Left lung (tissue), 10 donors: ENCODE results near the gene OSBPL5. TPM values are rescaled to one million over a fixed set of nuclear protein-coding genes. Genes with fewer than 3 reads are reported as not detected.
"Not testable (repeated sequence)": the region's sequence is repeated elsewhere in the genome, so short reads cannot be mapped to it uniquely, and the experiment has no call there.

Source experiments
- ATAC-seq: fragments of 200-7000 bp; cut with Tn5 transposase; one replicate; pipeline ENCODE4 v1.9.1; 2020; ENCODE audit warnings: moderate library complexity
- DNase-seq, 4 donors: peaks; one replicate each; pipeline ENCODE4 v3.0.0-alpha.2; 2013 to 2020
- H3K27ac ChIP-seq, 2 donors: fragments of 200-600 bp; sonication (generic) in 1 of 2; one replicate each; pipeline versions ENCODE4 v1.5.0 to v1.8.0; 2020 to 2021
- H3K27me3 ChIP-seq, 2 donors: fragments of 200-600 bp; sonication (generic) in 1 of 2; one replicate each; pipeline versions ENCODE4 v1.5.0 to v1.8.0; 2020 to 2021
- H3K36me3 ChIP-seq, 2 donors: fragments of 200-600 bp; sonication (generic) in 1 of 2; one replicate each; pipeline versions ENCODE4 v1.5.0 to v1.8.0; 2020 to 2021
- H3K4me1 ChIP-seq, 2 donors: fragments of 200-600 bp; one replicate each; pipeline ENCODE4 v1.8.0; 2021
- H3K4me3 ChIP-seq, 2 donors: fragments of 200-600 bp; sonication (generic) in 1 of 2; one replicate each; pipeline versions ENCODE4 v1.5.0 to v1.8.0; 2020 to 2021; ENCODE audit warnings: mild to moderate bottlenecking in 1 of 2
- H3K9me3 ChIP-seq, 2 donors: fragments of 200-600 bp; sonication (generic) in 1 of 2; one replicate each; pipeline versions ENCODE4 v1.5.0 to v1.8.0; 2020 to 2021
- intact Hi-C, 2 donors: fragments of 100-400 bp; cut with DNase I; formaldehyde crosslinking; loops; one replicate each; pipeline versions ENCODE4 v1.11.2 to v1.14.2; 2022
- polyA plus RNA-seq, 6 donors: library from polyadenylated mRNA; unstranded; fragments of 120-200 nt; gene quantifications; one replicate each; pipeline ENCODE4 v1.2.1, GENCODE V29; 2013; ENCODE audit not compliant: insufficient read length in 6 of 6
- total RNA-seq, 2 donors: library from RNA; stranded (reverse); fragmentation: NEBNext Ultra II Directional; extraction: Animal tissue kit (Norgen Biotek cat#: 25700); gene quantifications; one replicate each; pipeline ENCODE4 v1.2.1, GENCODE V29; 2021
- TF ChIP-seq, protein P1 (sequence below), 2 donors: fragments of 200-600 bp; sonication (generic) in 1 of 2; IDR thresholded peaks; one replicate each; pipeline versions ENCODE4 v1.5.0 to v1.8.0; 2021; ENCODE audit warnings: antibody characterized with exemption in 2 of 2
- donor health status: DM: no; HTN: yes; CAD: no.
- donor health status: DM: no; HTN: no; CAD: no.

Gene OSBPL5
- total and polyA plus RNA-seq, 8 donors = 19.5 to 39.6 (median 30.4) TPM

DNA sequence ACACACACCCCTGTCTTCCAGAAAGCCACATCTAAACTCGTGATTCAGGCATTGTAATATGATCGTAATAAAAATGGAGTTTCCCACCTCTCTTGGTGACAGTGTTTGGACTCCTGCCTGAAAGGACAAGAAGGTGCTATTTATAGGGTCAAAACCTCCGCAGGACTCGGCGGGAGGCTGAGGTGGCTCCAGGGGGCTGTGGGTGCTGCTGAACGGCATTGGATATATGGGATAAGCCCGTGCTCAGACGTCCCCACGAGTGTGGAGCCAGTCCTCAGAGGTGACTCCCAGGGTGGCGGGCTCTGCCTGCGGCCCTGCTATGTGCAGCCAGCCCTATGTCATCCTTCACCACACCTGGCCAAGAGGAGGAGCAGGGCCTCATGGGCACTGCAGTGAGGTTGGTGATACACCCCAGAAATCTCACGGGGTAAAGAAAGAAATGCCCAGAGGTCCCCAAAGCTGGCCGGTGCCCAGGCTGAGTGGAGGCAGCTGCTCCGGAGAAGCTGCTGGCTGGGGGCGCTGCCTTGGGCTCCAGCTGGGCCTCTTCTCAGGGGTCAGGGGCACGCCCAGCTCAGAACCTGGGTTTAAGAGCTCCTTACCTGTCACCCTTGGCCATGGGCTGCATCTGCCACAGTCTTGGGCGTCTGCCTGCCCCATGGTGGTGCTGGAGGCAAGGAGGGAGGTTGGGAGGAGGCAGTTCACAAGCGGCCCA is 5.1 kb upstream of the OSBPL5 start:
- TF ChIP-seq, protein P1, sequence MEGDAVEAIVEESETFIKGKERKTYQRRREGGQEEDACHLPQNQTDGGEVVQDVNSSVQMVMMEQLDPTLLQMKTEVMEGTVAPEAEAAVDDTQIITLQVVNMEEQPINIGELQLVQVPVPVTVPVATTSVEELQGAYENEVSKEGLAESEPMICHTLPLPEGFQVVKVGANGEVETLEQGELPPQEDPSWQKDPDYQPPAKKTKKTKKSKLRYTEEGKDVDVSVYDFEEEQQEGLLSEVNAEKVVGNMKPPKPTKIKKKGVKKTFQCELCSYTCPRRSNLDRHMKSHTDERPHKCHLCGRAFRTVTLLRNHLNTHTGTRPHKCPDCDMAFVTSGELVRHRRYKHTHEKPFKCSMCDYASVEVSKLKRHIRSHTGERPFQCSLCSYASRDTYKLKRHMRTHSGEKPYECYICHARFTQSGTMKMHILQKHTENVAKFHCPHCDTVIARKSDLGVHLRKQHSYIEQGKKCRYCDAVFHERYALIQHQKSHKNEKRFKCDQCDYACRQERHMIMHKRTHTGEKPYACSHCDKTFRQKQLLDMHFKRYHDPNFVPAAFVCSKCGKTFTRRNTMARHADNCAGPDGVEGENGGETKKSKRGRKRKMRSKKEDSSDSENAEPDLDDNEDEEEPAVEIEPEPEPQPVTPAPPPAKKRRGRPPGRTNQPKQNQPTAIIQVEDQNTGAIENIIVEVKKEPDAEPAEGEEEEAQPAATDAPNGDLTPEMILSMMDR (IDR thresholded peaks at IDR 0.05) = no peak
- Histone ChIP-seq H3K4me3 (no peak overlapping the region), H3K36me3 (no peaks in the 10 kb centered on the region), H3K4me1 (peaks cover 9 to 34% of the 10 kb centered on the region in 2 donors), H3K9me3 (no peaks in the 10 kb centered on the region), H3K27ac (no peak overlapping the region), H3K27me3 (peaks cover 0 to 25% of the 10 kb centered on the region in 2 donors)
- ATAC-seq = no peak
- peak in 1 of 4 donors; percentile 72 for DNase-seq
- intact Hi-C loops = no loop called here

DNA sequence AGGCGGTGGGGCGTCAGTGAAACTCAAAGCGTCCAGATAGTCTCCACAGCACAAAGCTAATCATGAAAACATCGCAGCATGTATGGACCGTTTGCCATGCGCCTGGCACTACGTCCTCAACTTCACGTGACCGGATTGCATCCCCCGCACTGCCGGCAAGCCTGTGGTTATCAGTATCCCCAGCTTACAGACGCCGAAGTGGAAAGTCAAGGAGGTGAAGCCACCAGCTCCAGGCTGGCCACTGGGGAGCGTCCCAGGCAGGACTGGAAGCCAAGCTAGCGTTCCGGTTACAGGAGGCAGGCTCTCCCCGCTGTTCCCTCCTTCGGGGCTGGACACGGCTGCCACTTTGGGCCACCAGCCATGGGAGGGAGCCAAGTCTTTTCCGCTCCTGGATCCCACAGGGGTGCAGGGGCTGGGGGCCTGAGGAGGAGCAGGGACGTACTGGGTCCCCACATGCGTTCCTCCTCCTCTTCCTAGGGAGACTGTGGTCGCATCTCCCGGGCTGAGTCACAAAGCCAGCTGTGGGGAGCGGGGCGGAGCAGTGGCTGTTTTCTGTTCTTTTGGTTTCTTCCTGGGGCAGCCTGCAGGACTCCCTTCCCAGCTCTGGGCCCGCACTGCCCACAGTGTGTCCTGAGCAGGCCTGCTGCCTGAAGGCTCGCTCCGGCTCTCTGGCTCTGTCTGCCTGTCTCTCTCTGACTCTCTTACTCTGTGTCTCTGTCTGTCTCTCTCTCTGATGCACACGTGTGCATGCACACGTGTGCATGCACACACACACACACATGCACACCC is 4.3 kb upstream of the OSBPL5 start:
- Histone ChIP-seq H3K9me3 (no peaks in the 10 kb centered on the region), H3K4me3 (peak overlapping the region in 1 of 2 donors; percentile 23), H3K36me3 (no peaks in the 10 kb centered on the region), H3K27me3 (peaks cover 0 to 25% of the 10 kb centered on the region in 2 donors), H3K4me1 (peaks cover 9 to 36% of the 10 kb centered on the region in 2 donors), H3K27ac (no peak overlapping the region)
- ATAC-seq (peak; percentile 51), DNase-seq (peak in 2 of 4 donors; percentile 59 to 80)
- TF ChIP-seq, protein P1 (IDR thresholded peaks at IDR 0.05) = no peak
- intact Hi-C loops = no loop called here

DNA sequence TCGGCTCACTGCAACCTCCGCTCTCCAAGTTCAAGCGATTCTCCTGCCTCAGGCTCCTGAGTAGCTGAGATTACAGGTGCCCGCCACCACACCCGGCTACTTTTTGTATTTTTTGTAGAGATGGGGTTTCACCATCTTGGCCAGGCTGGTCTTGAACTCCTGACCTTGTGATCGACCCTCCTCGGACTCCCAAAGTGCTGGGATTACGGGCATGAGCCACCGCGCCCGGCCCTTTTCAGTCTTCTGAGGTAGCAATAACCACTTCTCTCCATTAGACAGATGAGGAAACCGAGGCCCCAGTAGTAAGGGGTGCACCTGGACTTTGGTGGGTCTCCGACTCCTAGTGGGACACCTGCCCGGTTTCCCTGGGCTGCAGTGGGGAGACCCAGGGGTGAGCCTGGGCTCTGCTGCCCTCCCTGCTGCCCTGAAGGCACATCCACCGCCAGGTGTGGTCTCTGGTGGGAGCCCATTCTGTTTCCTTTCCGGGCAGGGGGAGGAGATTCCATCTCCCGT is 3.7 kb upstream of the OSBPL5 start:
- H3K9me3 ChIP-seq, intact Hi-C loops: not testable (repeated sequence)
- peak in 1 of 4 donors; percentile 45 for DNase-seq

DNA sequence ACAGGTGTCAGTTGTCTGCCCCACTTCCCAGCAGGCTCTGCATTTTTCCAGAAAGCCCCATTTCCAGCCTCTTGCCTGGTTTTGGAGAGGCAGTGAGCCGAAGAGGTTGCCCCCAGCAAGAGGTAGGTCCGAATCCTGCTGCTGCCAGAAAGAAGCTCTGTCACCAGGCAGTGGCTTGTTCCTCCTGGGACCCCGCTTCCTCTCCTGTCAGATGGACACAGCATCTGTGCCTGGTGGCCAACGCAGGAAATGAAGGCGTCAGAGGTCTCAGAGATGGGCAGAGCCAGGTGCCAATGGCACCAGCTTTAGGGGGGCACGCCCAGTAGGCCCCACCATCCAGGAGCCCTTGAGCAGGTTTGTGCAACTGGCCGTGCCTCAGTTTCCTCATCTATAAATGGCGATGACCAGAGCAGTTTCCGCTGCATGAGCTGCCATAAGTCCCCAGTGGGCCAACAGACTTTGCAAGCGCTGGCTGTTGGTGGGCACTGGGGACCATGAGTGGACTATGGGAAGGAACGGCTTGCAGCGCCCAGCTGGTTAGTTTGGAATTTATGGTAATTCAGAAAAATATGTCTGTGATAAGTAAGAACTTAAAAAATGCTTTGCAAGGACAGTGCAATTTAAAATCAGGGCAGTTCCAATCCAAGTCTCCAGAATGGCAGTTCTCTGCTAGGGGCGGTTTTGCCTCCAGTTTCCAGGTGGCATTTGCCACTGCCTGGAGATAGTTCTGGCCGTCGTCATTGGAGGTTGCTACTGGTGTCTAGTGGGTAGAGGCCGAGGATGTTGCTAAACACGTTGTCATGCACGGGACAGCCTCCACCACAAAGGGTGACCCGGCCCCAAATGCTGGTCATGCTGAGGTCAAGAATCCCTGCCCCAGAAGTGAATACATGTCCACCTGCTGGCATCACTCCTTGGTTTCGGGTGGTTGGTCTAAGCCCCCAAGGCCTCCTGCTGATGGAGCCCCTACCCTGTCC is 2.3 kb upstream of the OSBPL5 start:
- H3K36me3 ChIP-seq = no peaks in the 10 kb centered on the region
- H3K9me3 ChIP-seq = no peaks in the 10 kb centered on the region
- H3K27ac ChIP-seq = no peak overlapping the region
- intact Hi-C loops = no loop called here
- H3K27me3 ChIP-seq = peaks cover 0 to 25% of the 10 kb centered on the region in 2 donors
- TF ChIP-seq, protein P1 (IDR thresholded peaks at IDR 0.05) = no peak
- peak in 1 of 4 donors; percentile 28 for DNase-seq
- no peak for ATAC-seq
- peaks cover 14 to 56% of the 10 kb centered on the region in 2 donors for H3K4me1 ChIP-seq
- no peak overlapping the region for H3K4me3 ChIP-seq

More for the DNA sequence above, 3.7 kb upstream of the OSBPL5 start:
- Histone ChIP-seq H3K27me3 (peaks cover 0 to 25% of the 10 kb centered on the region in 2 donors), H3K4me1 (peaks cover 10 to 42% of the 10 kb centered on the region in 2 donors)
- not testable (repeated sequence) for ATAC-seq, H3K4me3 ChIP-seq, H3K36me3 ChIP-seq, H3K27ac ChIP-seq
